Colon (tissue), 2 donors: Measurements from ENCODE around the gene NBAS.

Source experiments
- FAIRE-seq: peaks from 2 replicates; lab custom pipeline; 2012; peaks lifted over from hg19 to GRCh38; lab: Jason Lieb, UNC
- donor health status: control.
- donor health status: control.

The NBAS gene

GRCh38 chr2:15591373-15591691 lies 30.2 kb upstream of the NBAS start:
- FAIRE-seq = no peak

- FAIRE-seq = no peak
Measured at GRCh38 chr2:15588329-15588919, 27.3 kb upstream of the NBAS start.

GRCh38 chr2:15584767-15585469 lies 23.8 kb upstream of the NBAS start:
- FAIRE-seq = no peak

GRCh38 chr2:15584316-15584715 lies 23.2 kb upstream of the NBAS start:
- no peak for FAIRE-seq

- FAIRE-seq = no peak
Measured at GRCh38 chr2:15583826-15584225, 22.7 kb upstream of the NBAS start.

GRCh38 chr2:15582710-15583357 lies 21.7 kb upstream of the NBAS start:
- no peak for FAIRE-seq

GRCh38 chr2:15580451-15580850 lies 19.3 kb upstream of the NBAS start:
- FAIRE-seq = no peak

- FAIRE-seq = no peak
Measured at GRCh38 chr2:15579641-15580040, 18.5 kb upstream of the NBAS start.

GRCh38 chr2:15577071-15577735 lies 16.1 kb upstream of the NBAS start:
- no peak for FAIRE-seq

GRCh38 chr2:15571729-15572128 lies 10.6 kb upstream of the NBAS start:
- FAIRE-seq = no peak

GRCh38 chr2:15570104-15570503 lies 9.0 kb upstream of the NBAS start:
- no peak for FAIRE-seq

- no peak for FAIRE-seq
Measured at GRCh38 chr2:15568874-15569273, 7.7 kb upstream of the NBAS start.

- no peak for FAIRE-seq
Measured at GRCh38 chr2:15566912-15567311, 5.8 kb upstream of the NBAS start.

GRCh38 chr2:15565994-15566671 lies 5.0 kb upstream of the NBAS start:
- no peak for FAIRE-seq

- no peak for FAIRE-seq
Measured at GRCh38 chr2:15565392-15565791, 4.3 kb upstream of the NBAS start.

- FAIRE-seq = no peak
Measured at GRCh38 chr2:15563227-15564100, 2.3 kb upstream of the NBAS start.

GRCh38 chr2:15562354-15563031 lies 1.4 kb upstream of the NBAS start:
- FAIRE-seq = no peak

- FAIRE-seq = no peak
Measured at GRCh38 chr2:15561574-15562344, 625 bp upstream of the NBAS start.

GRCh38 chr2:15560140-15560987 lies 770 bp downstream of the NBAS start:
- FAIRE-seq = no peak
